GM18508 (cell line): ENCODE data around the gene NMNAT3.
"Not testable (repeated sequence)": the region's sequence is repeated elsewhere in the genome, so short reads cannot be mapped to it uniquely, and the experiment has no call there.

ENCODE experiments used
- ATAC-seq: cut with Tn5 transposase; IDR thresholded peaks from one replicate; pipeline ENCODE4 v1.9.1; 2021; ENCODE audit warnings: moderate number of reproducible peaks; ENCODE audit not compliant: insufficient read depth, unreplicated experiment

The NMNAT3 gene

GRCh38 chr3:139640456-139640855 lies 37.3 kb downstream of the NMNAT3 start:
- ATAC-seq = no peak

- ATAC-seq = no peak
Observed at GRCh38 chr3:139639662-139640061, 38.1 kb downstream of the NMNAT3 start.

GRCh38 chr3:139638518-139638917 lies 39.3 kb downstream of the NMNAT3 start:
- no peak for ATAC-seq

- ATAC-seq = no peak
Observed at GRCh38 chr3:139636511-139636910, 41.3 kb downstream of the NMNAT3 start.

GRCh38 chr3:139634111-139634635 lies 43.6 kb downstream of the NMNAT3 start:
- no peak for ATAC-seq

- no peak for ATAC-seq
Observed at GRCh38 chr3:139633511-139633910, 44.3 kb downstream of the NMNAT3 start.

- no peak for ATAC-seq
Observed at GRCh38 chr3:139630542-139630941, 47.2 kb downstream of the NMNAT3 start.

- no peak for ATAC-seq
Observed at GRCh38 chr3:139629033-139629432, 48.7 kb downstream of the NMNAT3 start.

- ATAC-seq = no peak
Observed at GRCh38 chr3:139627759-139628158, 50.0 kb downstream of the NMNAT3 start.

GRCh38 chr3:139620438-139620837 lies 57.3 kb downstream of the NMNAT3 start:
- ATAC-seq = no peak

- no peak for ATAC-seq
Observed at GRCh38 chr3:139619484-139619883, 58.3 kb downstream of the NMNAT3 start.

GRCh38 chr3:139617672-139618268 lies 60.0 kb downstream of the NMNAT3 start:
- ATAC-seq = no peak

GRCh38 chr3:139611528-139611927 lies 66.2 kb downstream of the NMNAT3 start:
- no peak for ATAC-seq

- ATAC-seq = no peak
Observed at GRCh38 chr3:139610886-139611285, 66.9 kb downstream of the NMNAT3 start.

GRCh38 chr3:139608924-139609323 lies 68.8 kb downstream of the NMNAT3 start:
- ATAC-seq = no peak

- ATAC-seq = no peak
Observed at GRCh38 chr3:139608108-139608380, 69.7 kb downstream of the NMNAT3 start.

- no peak for ATAC-seq
Observed at GRCh38 chr3:139607257-139608107, 70.3 kb downstream of the NMNAT3 start.

- ATAC-seq = no peak
Observed at GRCh38 chr3:139602003-139602402, 75.8 kb downstream of the NMNAT3 start.

- no peak for ATAC-seq
Observed at GRCh38 chr3:139601191-139601961, 76.4 kb downstream of the NMNAT3 start.

- no peak for ATAC-seq
Observed at GRCh38 chr3:139597947-139598346, 79.8 kb downstream of the NMNAT3 start.

GRCh38 chr3:139591186-139591585 lies 86.6 kb downstream of the NMNAT3 start:
- not testable (repeated sequence) for ATAC-seq
